ENCODE results near the gene OR52E4. TPM values are rescaled to one million over a fixed set of nuclear protein-coding genes. Genes with fewer than 3 reads are reported as not detected.

OR52E4 gene
- total and polyA plus RNA-seq, 2 experiments from 2014 or later = not detected

GRCh38 chr11:5899534-5899933, 19.1 kb downstream of the OR52E4 start (continued):
- TF ChIP-seq ZNF114 (CRISPR knock-in tag; IDR thresholded peaks at IDR 0.05) (no peak), ZNF331 (CRISPR knock-in tag; IDR thresholded peaks at IDR 0.05; ENCODE audit: low read depth) (no peak), STAT1 (IDR thresholded peaks at IDR 0.05; ENCODE audit: unreplicated experiment) (no peak)

DNA sequence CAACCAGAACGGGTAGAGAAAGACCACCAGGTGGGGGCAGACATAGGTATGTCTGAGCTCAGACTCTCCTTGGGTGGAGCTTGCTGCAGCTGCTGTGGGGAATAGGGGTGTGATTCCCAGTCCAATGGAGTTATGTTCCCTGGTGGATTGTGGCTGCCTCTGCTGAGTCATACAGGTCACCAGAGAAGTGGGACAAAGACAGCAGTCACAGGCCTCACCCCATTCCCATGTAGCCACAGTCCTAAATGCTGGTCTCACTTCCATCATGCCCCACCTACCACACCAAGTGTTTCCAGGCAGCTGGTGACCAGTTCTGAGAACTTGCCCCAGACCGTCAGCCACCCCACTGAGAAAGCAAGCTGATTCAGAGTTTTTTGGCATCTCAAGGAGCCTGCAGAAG, 30.1 kb downstream of the OR52E4 start:
- no peak overlapping the region for H3K27ac Mint-ChIP-seq
- TF ChIP-seq ETS1 (IDR thresholded peaks at IDR 0.05) (no peak), REST (IDR thresholded peaks at IDR 0.05; ENCODE audit: unreplicated experiment) (no peak), ZNF331 (CRISPR knock-in tag; IDR thresholded peaks at IDR 0.05; ENCODE audit: low read depth) (no peak), EZH2phosphoT487 (IDR thresholded peaks at IDR 0.05; ENCODE audit: unreplicated experiment) (no peak), POLR2AphosphoS5 (IDR thresholded peaks at IDR 0.05; ENCODE audit: low read depth) (no peak), STAT1 (IDR thresholded peaks at IDR 0.05; ENCODE audit: unreplicated experiment) (no peak), CREB1 (CRISPR knock-in tag; IDR thresholded peaks at IDR 0.05; ENCODE audit: low read depth) (no peak), ZNF462 (CRISPR knock-in tag; IDR thresholded peaks at IDR 0.05) (no peak), ZNF114 (CRISPR knock-in tag; IDR thresholded peaks at IDR 0.05) (no peak), JUNB (IDR thresholded peaks at IDR 0.05; ENCODE audit: unreplicated experiment) (no peak), EZH2 (IDR thresholded peaks at IDR 0.05; ENCODE audit: low read depth, unreplicated experiment) (no peak), NANOG (IDR thresholded peaks at IDR 0.05; ENCODE audit: borderline replicate concordance) (no peak)
- TF ChIP-seq, protein P1, sequence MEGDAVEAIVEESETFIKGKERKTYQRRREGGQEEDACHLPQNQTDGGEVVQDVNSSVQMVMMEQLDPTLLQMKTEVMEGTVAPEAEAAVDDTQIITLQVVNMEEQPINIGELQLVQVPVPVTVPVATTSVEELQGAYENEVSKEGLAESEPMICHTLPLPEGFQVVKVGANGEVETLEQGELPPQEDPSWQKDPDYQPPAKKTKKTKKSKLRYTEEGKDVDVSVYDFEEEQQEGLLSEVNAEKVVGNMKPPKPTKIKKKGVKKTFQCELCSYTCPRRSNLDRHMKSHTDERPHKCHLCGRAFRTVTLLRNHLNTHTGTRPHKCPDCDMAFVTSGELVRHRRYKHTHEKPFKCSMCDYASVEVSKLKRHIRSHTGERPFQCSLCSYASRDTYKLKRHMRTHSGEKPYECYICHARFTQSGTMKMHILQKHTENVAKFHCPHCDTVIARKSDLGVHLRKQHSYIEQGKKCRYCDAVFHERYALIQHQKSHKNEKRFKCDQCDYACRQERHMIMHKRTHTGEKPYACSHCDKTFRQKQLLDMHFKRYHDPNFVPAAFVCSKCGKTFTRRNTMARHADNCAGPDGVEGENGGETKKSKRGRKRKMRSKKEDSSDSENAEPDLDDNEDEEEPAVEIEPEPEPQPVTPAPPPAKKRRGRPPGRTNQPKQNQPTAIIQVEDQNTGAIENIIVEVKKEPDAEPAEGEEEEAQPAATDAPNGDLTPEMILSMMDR (conservative IDR thresholded peaks at IDR 0.05; ENCODE audit: low read depth in 2 of 2) = no peak
- Histone ChIP-seq H2AFZ (no peak overlapping the region), H3K36me3 (ENCODE audit: insufficient read depth) (no peaks in the 10 kb centered on the region), H3K27ac (ENCODE audit: low read depth) (no peak overlapping the region), H3F3A (replicated peaks; ENCODE audit: low read depth) (no peaks in the 10 kb centered on the region), H3K9me2 (ENCODE audit: insufficient read depth) (no peaks in the 10 kb centered on the region), H3K79me2 (replicated peaks; ENCODE audit: insufficient read depth) (no peaks in the 10 kb centered on the region), H3K4me3 (no peak overlapping the region), H3K4me1 (ENCODE audit: insufficient read depth) (no peaks in the 10 kb centered on the region), H3K4me2 (no peak overlapping the region), H4K20me1 (replicated peaks; ENCODE audit: insufficient read depth) (no peaks in the 10 kb centered on the region), H3K27me3 (ENCODE audit: insufficient read depth) (no peaks in the 10 kb centered on the region)
- peaks cover 6% of the 10 kb centered on the region; the same call in 2 of the 3 replicates for H3K36me3 Mint-ChIP-seq (ENCODE audit: low read depth)
- H3K9me3 Mint-ChIP-seq = peaks cover 31% of the 10 kb centered on the region
- DNase-seq (ENCODE audit: low spot score) (no peak), ATAC-seq (no peak)
- H3K27me3 Mint-ChIP-seq (ENCODE audit: insufficient read depth, low read depth, poor library complexity) = no peaks in the 10 kb centered on the region
- H3K4me3 Mint-ChIP-seq = no peak overlapping the region
- H3K4me1 Mint-ChIP-seq = no peaks in the 10 kb centered on the region
